ENCODE data around the gene ANXA10.

GRCh38 chr4:168119890-168120289, 27.6 kb downstream of the ANXA10 start:
- TF ChIP-seq, protein P1, sequence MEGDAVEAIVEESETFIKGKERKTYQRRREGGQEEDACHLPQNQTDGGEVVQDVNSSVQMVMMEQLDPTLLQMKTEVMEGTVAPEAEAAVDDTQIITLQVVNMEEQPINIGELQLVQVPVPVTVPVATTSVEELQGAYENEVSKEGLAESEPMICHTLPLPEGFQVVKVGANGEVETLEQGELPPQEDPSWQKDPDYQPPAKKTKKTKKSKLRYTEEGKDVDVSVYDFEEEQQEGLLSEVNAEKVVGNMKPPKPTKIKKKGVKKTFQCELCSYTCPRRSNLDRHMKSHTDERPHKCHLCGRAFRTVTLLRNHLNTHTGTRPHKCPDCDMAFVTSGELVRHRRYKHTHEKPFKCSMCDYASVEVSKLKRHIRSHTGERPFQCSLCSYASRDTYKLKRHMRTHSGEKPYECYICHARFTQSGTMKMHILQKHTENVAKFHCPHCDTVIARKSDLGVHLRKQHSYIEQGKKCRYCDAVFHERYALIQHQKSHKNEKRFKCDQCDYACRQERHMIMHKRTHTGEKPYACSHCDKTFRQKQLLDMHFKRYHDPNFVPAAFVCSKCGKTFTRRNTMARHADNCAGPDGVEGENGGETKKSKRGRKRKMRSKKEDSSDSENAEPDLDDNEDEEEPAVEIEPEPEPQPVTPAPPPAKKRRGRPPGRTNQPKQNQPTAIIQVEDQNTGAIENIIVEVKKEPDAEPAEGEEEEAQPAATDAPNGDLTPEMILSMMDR (conservative IDR thresholded peaks at IDR 0.05; ENCODE audit: low read length), result no peak
- TF ChIP-seq EZH2phosphoT487 (IDR thresholded peaks at IDR 0.05; ENCODE audit: borderline replicate concordance), result no peak

Data from Loucy (cell line).